ENCODE measurements around the gene PRKAR2B. TPM values are rescaled to one million over a fixed set of nuclear protein-coding genes. Genes with fewer than 3 reads are reported as not detected.
A peak's percentile ranks its signal among the peaks of the same experiment; 100 is the strongest.
"Not testable (repeated sequence)": the region's sequence is repeated elsewhere in the genome, so short reads cannot be mapped to it uniquely, and the experiment has no call there.

Gene PRKAR2B
- total RNA-seq, 1 donor from 2014 or later = 11.5 TPM

GRCh38 chr7:107128748-107129147 is 84.2 kb downstream of the PRKAR2B start:
- Histone ChIP-seq H3K9me3 (ENCODE audit: control insufficient read depth in 3 of 3, low read length in 3 of 3) (no peaks in the 10 kb centered on the region), H3K27me3 (ENCODE audit: control insufficient read depth in 3 of 3, insufficient read depth in 3 of 3, low read length in 3 of 3) (no peaks in the 10 kb centered on the region), H3K4me1 (ENCODE audit: control insufficient read depth in 3 of 3, insufficient read depth in 3 of 3, low read length in 3 of 3) (no peaks in the 10 kb centered on the region), H3K27ac (ENCODE audit: low read depth, low read length) (no peak overlapping the region), H3K4me3 (ENCODE audit: low read length in 3 of 3) (no peak overlapping the region), H3K36me3 (ENCODE audit: control insufficient read depth in 3 of 3, insufficient read depth in 3 of 3, low read length in 3 of 3) (no peaks in the 10 kb centered on the region), H3K9ac (ENCODE audit: low read depth in 1 of 3, low read length in 3 of 3) (no peak overlapping the region)

DNA sequence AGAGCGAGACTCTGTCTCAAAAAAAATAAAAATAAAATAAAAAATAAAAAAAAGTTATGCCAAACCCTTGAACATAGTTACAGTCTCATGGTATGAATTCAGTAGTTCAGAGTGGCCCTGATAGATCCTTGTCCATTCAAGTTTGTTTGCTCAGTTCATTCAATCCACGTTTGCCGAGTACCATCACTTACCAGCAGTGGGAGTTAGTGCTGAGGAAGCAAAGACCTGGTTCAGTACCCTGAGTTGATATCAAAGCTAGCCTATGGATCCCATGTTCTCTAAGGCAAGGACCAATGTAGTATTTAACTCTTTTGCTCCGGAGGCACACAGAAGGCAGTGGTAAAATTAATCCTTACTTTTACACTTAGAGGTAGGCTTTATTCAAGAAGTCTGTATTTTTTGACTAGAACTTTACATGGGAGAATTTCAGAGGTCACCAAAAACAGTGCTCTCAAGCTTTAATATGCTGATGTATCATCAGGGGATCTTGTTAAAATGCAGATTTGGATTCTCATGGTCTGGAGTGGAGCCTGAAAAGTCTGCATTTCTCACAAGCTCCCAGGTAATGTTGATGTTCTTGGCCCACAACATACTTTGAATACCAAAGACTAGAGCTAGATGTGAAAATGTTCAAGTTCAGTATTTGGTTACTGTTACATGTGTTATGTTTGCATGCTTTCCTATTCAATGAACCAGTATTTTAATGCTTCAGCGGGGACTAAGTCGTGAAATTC is 86.1 kb downstream of the PRKAR2B start:
- H3K4me1 ChIP-seq (ENCODE audit: control insufficient read depth in 3 of 3, insufficient read depth in 3 of 3, low read length in 3 of 3) = no peaks in the 10 kb centered on the region
- no peaks in the 10 kb centered on the region for H3K9me3 ChIP-seq (ENCODE audit: control insufficient read depth in 3 of 3, low read length in 3 of 3)
- H3K27ac ChIP-seq (ENCODE audit: low read depth, low read length) = no peak overlapping the region
- no peak overlapping the region for H3K4me3 ChIP-seq (ENCODE audit: low read length in 3 of 3)
- no peaks in the 10 kb centered on the region for H3K36me3 ChIP-seq (ENCODE audit: control insufficient read depth in 3 of 3, insufficient read depth in 3 of 3, low read length in 3 of 3)
- H3K27me3 ChIP-seq (ENCODE audit: control insufficient read depth in 3 of 3, insufficient read depth in 3 of 3, low read length in 3 of 3) = no peaks in the 10 kb centered on the region
- H3K9ac ChIP-seq (ENCODE audit: low read depth in 1 of 3, low read length in 3 of 3) = no peak overlapping the region

DNA sequence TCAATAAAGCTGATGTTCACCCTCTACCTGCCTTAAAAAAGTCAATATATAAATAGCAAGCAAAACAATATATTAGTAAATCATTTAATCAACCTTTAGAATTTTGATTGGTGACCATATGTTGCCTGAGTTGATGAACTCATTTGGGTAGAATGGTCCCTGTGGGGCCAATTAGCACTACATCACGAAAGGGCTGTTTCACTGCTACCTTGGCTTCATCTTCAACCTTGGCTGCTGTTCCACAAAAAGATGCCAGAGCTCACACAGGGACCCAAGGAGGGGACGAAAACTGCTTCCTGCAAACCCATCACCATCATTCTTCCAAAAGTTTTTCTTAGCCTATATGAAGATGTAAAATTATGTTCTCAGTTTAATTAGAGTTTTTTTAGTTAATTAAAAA is 88.9 kb downstream of the PRKAR2B start:
- H3K9ac ChIP-seq (ENCODE audit: low read depth in 1 of 3, low read length in 3 of 3) = no peak overlapping the region
- H3K27me3 ChIP-seq (ENCODE audit: control insufficient read depth in 3 of 3, insufficient read depth in 3 of 3, low read length in 3 of 3) = no peaks in the 10 kb centered on the region
- no peaks in the 10 kb centered on the region for H3K4me1 ChIP-seq (ENCODE audit: control insufficient read depth in 3 of 3, insufficient read depth in 3 of 3, low read length in 3 of 3)
- H3K4me3 ChIP-seq (ENCODE audit: low read length in 3 of 3) = no peak overlapping the region
- no peaks in the 10 kb centered on the region for H3K36me3 ChIP-seq (ENCODE audit: control insufficient read depth in 3 of 3, insufficient read depth in 3 of 3, low read length in 3 of 3)
- H3K27ac ChIP-seq (ENCODE audit: low read depth, low read length) = no peak overlapping the region
- no peaks in the 10 kb centered on the region for H3K9me3 ChIP-seq (ENCODE audit: control insufficient read depth in 3 of 3, low read length in 3 of 3)

DNA sequence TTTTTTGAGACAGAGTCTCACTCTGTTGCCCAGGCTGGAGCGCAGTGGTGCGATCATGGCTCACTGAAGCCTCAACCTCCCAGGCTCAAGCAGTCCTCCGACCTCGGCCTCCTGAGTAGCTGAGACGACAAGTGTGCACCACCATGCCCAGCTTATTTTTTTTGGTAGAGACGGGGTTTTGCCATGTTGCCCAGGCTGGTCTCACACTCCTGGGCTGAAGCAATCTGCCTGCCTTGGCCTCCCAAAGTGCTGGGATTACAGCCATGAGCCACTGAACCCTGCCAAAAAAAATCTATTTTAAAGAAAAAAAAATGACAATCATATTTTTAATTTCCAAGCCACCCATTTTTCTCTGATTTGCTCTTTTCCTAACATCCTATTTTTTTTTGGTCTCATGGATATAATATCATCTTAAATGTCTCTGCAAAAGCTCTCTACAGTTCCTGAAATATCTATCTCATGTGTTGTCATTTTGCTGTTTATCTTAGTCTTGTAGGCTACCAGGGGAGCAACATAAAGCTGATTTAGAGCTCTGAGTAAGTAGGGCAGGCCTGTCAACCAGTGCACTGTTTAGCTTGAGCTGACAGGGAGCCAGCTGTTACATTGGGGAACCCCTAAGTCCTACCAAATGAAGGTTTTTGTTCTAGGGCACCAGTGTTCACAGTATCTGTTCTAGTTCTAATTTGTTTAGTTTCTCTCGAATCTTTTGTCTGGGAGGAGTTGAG is 94.4 kb downstream of the PRKAR2B start:
- no peaks in the 10 kb centered on the region for H3K27me3 ChIP-seq (ENCODE audit: control insufficient read depth in 3 of 3, insufficient read depth in 3 of 3, low read length in 3 of 3)
- H3K9ac ChIP-seq (ENCODE audit: low read depth in 1 of 3, low read length in 3 of 3) = no peak overlapping the region
- no peaks in the 10 kb centered on the region for H3K36me3 ChIP-seq (ENCODE audit: control insufficient read depth in 3 of 3, insufficient read depth in 3 of 3, low read length in 3 of 3)
- H3K4me1 ChIP-seq (ENCODE audit: control insufficient read depth in 3 of 3, insufficient read depth in 3 of 3, low read length in 3 of 3) = no peaks in the 10 kb centered on the region
- H3K4me3 ChIP-seq (ENCODE audit: low read length in 3 of 3) = no peak overlapping the region
- H3K9me3 ChIP-seq (ENCODE audit: control insufficient read depth in 3 of 3, low read length in 3 of 3) = no peaks in the 10 kb centered on the region
- no peak overlapping the region for H3K27ac ChIP-seq (ENCODE audit: low read depth, low read length)

DNA sequence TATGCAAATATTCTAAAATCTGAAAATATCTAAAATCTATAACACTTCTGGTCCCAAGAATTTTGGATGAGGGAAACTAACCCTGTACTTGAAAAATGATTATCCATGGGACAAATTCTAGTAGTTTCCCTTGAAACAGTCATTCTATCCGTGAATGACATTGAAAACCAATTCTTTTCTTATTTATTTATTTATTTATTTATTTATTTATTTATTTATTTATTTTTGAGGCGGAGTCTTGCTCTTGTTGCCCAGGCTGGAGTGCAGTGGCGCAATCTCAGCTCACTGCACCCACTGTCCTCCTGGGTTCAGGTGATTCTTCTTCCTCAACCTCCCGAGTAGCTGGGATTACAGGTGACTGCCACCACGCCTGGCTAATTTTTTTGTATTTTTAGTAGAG is 99.4 kb downstream of the PRKAR2B start:
- H3K36me3 ChIP-seq (ENCODE audit: control insufficient read depth in 3 of 3, insufficient read depth in 3 of 3, low read length in 3 of 3); H3K9ac ChIP-seq (ENCODE audit: low read depth in 1 of 3, low read length in 3 of 3); H3K4me1 ChIP-seq (ENCODE audit: control insufficient read depth in 3 of 3, insufficient read depth in 3 of 3, low read length in 3 of 3); H3K9me3 ChIP-seq (ENCODE audit: control insufficient read depth in 3 of 3, low read length in 3 of 3); H3K27me3 ChIP-seq (ENCODE audit: control insufficient read depth in 3 of 3, insufficient read depth in 3 of 3, low read length in 3 of 3); H3K27ac ChIP-seq (ENCODE audit: low read depth, low read length); H3K4me3 ChIP-seq (ENCODE audit: low read length in 3 of 3): not testable (repeated sequence)

GRCh38 chr7:107145067-107145838 is 100.7 kb downstream of the PRKAR2B start:
- no peaks in the 10 kb centered on the region for H3K9me3 ChIP-seq (ENCODE audit: control insufficient read depth in 3 of 3, low read length in 3 of 3)
- H3K27me3 ChIP-seq (ENCODE audit: control insufficient read depth in 3 of 3, insufficient read depth in 3 of 3, low read length in 3 of 3) = no peaks in the 10 kb centered on the region
- no peak overlapping the region for H3K4me3 ChIP-seq (ENCODE audit: low read length in 3 of 3)
- H3K9ac ChIP-seq (ENCODE audit: low read depth in 1 of 3, low read length in 3 of 3) = no peak overlapping the region
- H3K27ac ChIP-seq (ENCODE audit: low read depth, low read length) = no peak overlapping the region
- H3K4me1 ChIP-seq (ENCODE audit: control insufficient read depth in 3 of 3, insufficient read depth in 3 of 3, low read length in 3 of 3) = peaks cover 0 to 3% (median 0%) of the 10 kb centered on the region in 3 donors
- H3K36me3 ChIP-seq (ENCODE audit: control insufficient read depth in 3 of 3, insufficient read depth in 3 of 3, low read length in 3 of 3) = no peaks in the 10 kb centered on the region

DNA sequence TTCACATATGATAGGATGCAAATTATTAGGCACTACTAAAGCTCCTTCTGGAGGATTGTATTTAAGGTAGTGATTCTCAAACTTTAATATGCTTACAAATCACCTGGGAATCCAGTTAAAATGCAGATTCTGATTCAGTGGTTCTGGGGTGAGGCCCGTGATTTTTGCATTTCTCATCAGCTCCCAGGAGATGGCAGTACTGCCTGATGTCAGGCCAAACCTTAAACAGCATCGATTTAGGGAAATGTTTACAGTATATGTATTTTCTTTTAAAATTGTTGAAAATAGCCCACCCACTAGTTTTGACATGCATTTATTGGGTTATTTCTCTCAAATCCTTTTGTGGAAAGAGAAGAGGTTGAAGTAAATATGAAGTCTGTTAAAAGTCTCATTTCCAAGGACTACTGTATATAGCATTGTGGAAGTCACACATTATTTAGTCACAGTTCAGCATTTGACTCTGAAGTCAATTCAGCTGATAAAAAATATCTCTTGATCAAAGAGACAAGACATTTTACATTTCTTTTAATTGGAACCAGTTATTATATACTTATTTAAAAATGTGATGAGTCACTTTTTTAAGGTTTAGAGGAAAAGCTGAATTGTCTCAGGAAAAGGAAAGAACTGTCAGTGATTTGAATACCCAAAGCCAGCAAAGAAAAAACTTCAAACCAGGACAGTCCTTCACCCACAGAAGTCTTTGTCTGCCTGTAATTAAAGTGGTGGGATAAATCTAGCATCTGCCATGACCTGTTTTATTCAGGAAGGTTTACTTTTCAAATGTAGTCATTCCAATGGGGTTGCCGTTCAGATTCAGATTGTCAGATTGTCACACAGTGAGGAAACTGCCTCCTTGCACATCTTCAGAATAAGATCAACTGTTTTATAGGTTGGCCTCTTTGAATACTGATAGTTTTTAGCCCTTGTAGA is 103.2 kb downstream of the PRKAR2B start:
- Histone ChIP-seq H3K9ac (ENCODE audit: low read depth in 1 of 3, low read length in 3 of 3) (no peak overlapping the region), H3K9me3 (ENCODE audit: control insufficient read depth in 3 of 3, low read length in 3 of 3) (no peaks in the 10 kb centered on the region), H3K4me3 (ENCODE audit: low read length in 3 of 3) (peak overlapping the region in 1 of 3 donors; percentile 12), H3K27ac (ENCODE audit: low read depth, low read length) (no peak overlapping the region), H3K27me3 (ENCODE audit: control insufficient read depth in 3 of 3, insufficient read depth in 3 of 3, low read length in 3 of 3) (no peaks in the 10 kb centered on the region), H3K36me3 (ENCODE audit: control insufficient read depth in 3 of 3, insufficient read depth in 3 of 3, low read length in 3 of 3) (no peaks in the 10 kb centered on the region), H3K4me1 (ENCODE audit: control insufficient read depth in 3 of 3, insufficient read depth in 3 of 3, low read length in 3 of 3) (peaks cover 0 to 3% (median 0%) of the 10 kb centered on the region in 3 donors)

- Histone ChIP-seq H3K4me1 (ENCODE audit: control insufficient read depth in 3 of 3, insufficient read depth in 3 of 3, low read length in 3 of 3) (peaks cover 0 to 3% (median 0%) of the 10 kb centered on the region in 3 donors), H3K36me3 (ENCODE audit: control insufficient read depth in 3 of 3, insufficient read depth in 3 of 3, low read length in 3 of 3) (no peaks in the 10 kb centered on the region), H3K9me3 (ENCODE audit: control insufficient read depth in 3 of 3, low read length in 3 of 3) (no peaks in the 10 kb centered on the region), H3K27me3 (ENCODE audit: control insufficient read depth in 3 of 3, insufficient read depth in 3 of 3, low read length in 3 of 3) (no peaks in the 10 kb centered on the region), H3K27ac (ENCODE audit: low read depth, low read length) (no peak overlapping the region), H3K9ac (ENCODE audit: low read depth in 1 of 3, low read length in 3 of 3) (no peak overlapping the region), H3K4me3 (ENCODE audit: low read length in 3 of 3) (no peak overlapping the region)
Observed at GRCh38 chr7:107148721-107149120, 104.2 kb downstream of the PRKAR2B start.

GRCh38 chr7:107149863-107150262 is 105.4 kb downstream of the PRKAR2B start:
- no peak overlapping the region for H3K27ac ChIP-seq (ENCODE audit: low read depth, low read length)
- no peaks in the 10 kb centered on the region for H3K9me3 ChIP-seq (ENCODE audit: control insufficient read depth in 3 of 3, low read length in 3 of 3)
- H3K9ac ChIP-seq (ENCODE audit: low read depth in 1 of 3, low read length in 3 of 3) = no peak overlapping the region
- no peaks in the 10 kb centered on the region for H3K36me3 ChIP-seq (ENCODE audit: control insufficient read depth in 3 of 3, insufficient read depth in 3 of 3, low read length in 3 of 3)
- H3K4me1 ChIP-seq (ENCODE audit: control insufficient read depth in 3 of 3, insufficient read depth in 3 of 3, low read length in 3 of 3) = peaks cover 0 to 3% (median 0%) of the 10 kb centered on the region in 3 donors
- H3K27me3 ChIP-seq (ENCODE audit: control insufficient read depth in 3 of 3, insufficient read depth in 3 of 3, low read length in 3 of 3) = no peaks in the 10 kb centered on the region
- no peak overlapping the region for H3K4me3 ChIP-seq (ENCODE audit: low read length in 3 of 3)
